Measurements from ENCODE around the gene ETV2. TPM values are rescaled to one million over a fixed set of nuclear protein-coding genes. Genes with fewer than 3 reads are reported as not detected.

ETV2 gene
- total RNA-seq, 2 donors from 2014 or later = not detected

DNA sequence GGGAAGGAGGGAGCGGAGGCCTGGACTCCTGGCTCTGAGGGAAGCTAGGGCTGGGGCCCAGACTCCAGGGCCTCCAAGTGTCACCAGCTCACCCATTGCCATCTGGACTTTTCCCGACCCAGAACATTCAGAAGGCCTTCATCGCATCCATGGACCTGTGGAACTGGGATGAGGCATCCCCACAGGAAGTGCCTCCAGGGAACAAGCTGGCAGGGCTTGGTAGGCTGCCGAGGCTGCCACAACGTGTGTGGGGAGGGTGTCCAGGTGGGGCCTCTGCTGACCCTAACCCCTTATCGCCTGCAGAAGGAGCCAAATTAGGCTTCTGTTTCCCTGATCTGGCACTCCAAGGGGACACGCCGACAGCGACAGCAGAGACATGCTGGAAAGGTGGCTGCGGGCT lies 767 bp downstream of the ETV2 start:
- DNase-seq = no peak
- no peaks in the 10 kb centered on the region for H3K9me3 ChIP-seq
- intact Hi-C loops (cut with DNase I) = no loop called here
- H3K4me1 ChIP-seq = peaks cover 19% of the 10 kb centered on the region
- no peak overlapping the region for H3K4me3 ChIP-seq
- no peaks in the 10 kb centered on the region for H3K27me3 ChIP-seq
- 66 to 89% methylated on average over 6 to 10 of the region's 10 CpGs for WGBS, 2 donors
- H3K27ac ChIP-seq = peak overlapping the region in 2 of 4 donors; percentile 5 to 92
- ATAC-seq = no peak
- TF ChIP-seq, protein P1, sequence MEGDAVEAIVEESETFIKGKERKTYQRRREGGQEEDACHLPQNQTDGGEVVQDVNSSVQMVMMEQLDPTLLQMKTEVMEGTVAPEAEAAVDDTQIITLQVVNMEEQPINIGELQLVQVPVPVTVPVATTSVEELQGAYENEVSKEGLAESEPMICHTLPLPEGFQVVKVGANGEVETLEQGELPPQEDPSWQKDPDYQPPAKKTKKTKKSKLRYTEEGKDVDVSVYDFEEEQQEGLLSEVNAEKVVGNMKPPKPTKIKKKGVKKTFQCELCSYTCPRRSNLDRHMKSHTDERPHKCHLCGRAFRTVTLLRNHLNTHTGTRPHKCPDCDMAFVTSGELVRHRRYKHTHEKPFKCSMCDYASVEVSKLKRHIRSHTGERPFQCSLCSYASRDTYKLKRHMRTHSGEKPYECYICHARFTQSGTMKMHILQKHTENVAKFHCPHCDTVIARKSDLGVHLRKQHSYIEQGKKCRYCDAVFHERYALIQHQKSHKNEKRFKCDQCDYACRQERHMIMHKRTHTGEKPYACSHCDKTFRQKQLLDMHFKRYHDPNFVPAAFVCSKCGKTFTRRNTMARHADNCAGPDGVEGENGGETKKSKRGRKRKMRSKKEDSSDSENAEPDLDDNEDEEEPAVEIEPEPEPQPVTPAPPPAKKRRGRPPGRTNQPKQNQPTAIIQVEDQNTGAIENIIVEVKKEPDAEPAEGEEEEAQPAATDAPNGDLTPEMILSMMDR (IDR thresholded peaks at IDR 0.05) = no peak
- no peak for TF ChIP-seq POLR2A (IDR thresholded peaks at IDR 0.05)
- H3K36me3 ChIP-seq (replicated peaks in 1 of 2; ENCODE audit: insufficient read depth in 1 of 2, low read depth in 2 of 2) = peaks cover 0 to 5% of the 10 kb centered on the region in 2 donors

- peaks cover 19% of the 10 kb centered on the region for H3K4me1 ChIP-seq
- TF ChIP-seq, protein P1 (IDR thresholded peaks at IDR 0.05) = no peak
- no peak for TF ChIP-seq POLR2A (IDR thresholded peaks at IDR 0.05)
- H3K4me3 ChIP-seq = peak overlapping the region in 1 of 2 donors; percentile 12
- no peaks in the 10 kb centered on the region for H3K27me3 ChIP-seq
- no peaks in the 10 kb centered on the region for H3K9me3 ChIP-seq
- 24 to 53% methylated on average over 5 to 14 of the region's 15 CpGs for WGBS, 2 donors
- H3K36me3 ChIP-seq (replicated peaks in 1 of 2; ENCODE audit: insufficient read depth in 1 of 2, low read depth in 2 of 2) = peaks cover 0 to under 1% of the 10 kb centered on the region in 2 donors
- DNase-seq = peak in 2 of 4 donors; percentile 40 to 46
- ATAC-seq = no peak
- intact Hi-C loops (cut with DNase I) = no loop called here
- peak overlapping the region; percentile 89 to 94 (median 92) for H3K27ac ChIP-seq
These were observed 1.3 kb downstream of the ETV2 start for GRCh38 chr19:35642798-35643254.

DNA sequence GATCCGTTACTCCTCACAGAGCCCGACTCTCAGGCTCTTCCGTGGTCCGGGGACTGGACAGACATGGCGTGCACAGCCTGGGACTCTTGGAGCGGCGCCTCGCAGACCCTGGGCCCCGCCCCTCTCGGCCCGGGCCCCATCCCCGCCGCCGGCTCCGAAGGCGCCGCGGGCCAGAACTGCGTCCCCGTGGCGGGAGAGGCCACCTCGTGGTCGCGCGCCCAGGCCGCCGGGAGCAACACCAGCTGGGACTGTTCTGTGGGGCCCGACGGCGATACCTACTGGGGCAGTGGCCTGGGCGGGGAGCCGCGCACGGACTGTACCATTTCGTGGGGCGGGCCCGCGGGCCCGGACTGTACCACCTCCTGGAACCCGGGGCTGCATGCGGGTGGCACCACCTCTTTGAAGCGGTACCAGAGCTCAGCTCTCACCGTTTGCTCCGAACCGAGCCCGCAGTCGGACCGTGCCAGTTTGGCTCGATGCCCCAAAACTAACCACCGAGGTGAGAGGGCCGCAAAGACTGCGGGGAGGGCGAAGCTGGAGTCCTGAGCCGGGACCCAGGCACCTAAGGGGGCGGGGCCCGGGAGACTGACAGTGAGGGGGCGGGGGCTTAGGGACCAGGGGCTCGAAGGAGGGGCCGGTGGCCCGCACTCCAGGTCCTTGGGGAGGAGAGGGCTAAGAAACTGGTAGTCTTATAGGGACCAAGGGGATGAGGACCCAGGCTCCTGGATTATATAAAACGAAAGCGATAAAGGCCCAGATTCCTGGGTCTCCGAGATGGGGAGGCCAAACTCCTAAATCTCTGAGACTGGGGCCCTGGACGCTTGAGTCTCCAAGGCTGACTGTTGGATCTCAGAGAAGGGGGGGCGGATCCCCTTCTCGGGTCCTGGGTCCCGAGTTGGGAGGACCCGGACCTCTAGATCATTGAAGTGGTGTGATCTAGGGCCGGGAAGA lies 2.0 kb downstream of the ETV2 start:
- WGBS, 2 donors = 1 to 2% methylated on average over 11 to 56 of the region's 69 CpGs
- DNase-seq (peak; percentile 89 to 93 (median 92)), ATAC-seq (peak; percentile 68)
- intact Hi-C loops (cut with DNase I) = no loop called here
- Histone ChIP-seq H3K9me3 (no peaks in the 10 kb centered on the region), H3K36me3 (replicated peaks in 1 of 2; ENCODE audit: insufficient read depth in 1 of 2, low read depth in 2 of 2) (no peaks in the 10 kb centered on the region), H3K4me1 (peaks cover 19% of the 10 kb centered on the region), H3K4me3 (peak overlapping the region; percentile 12 to 17), H3K27me3 (no peaks in the 10 kb centered on the region), H3K27ac (peak overlapping the region; percentile 89 to 94 (median 92))
- TF ChIP-seq, protein P1 (IDR thresholded peaks at IDR 0.05) = peak in 4 of 7 experiments; percentile 4 to 36 (median 20)
- TF ChIP-seq POLR2A (IDR thresholded peaks at IDR 0.05) = peak; percentile 87 to 95 (median 90)

GRCh38 chr19:35644206-35644986 lies 2.9 kb downstream of the ETV2 start:
- ATAC-seq (peak; percentile 86), DNase-seq (peak; percentile 97 to 98 (median 98))
- Histone ChIP-seq H3K9me3 (no peaks in the 10 kb centered on the region), H3K27me3 (no peaks in the 10 kb centered on the region), H3K4me3 (peak overlapping the region; percentile 17 to 37), H3K4me1 (peaks cover 27% of the 10 kb centered on the region), H3K27ac (peak overlapping the region; percentile 89 to 94 (median 92)), H3K36me3 (replicated peaks in 1 of 2; ENCODE audit: insufficient read depth in 1 of 2, low read depth in 2 of 2) (no peaks in the 10 kb centered on the region)
- intact Hi-C loops (cut with DNase I) = no loop called here
- peak; percentile 51 to 74 (median 68) for TF ChIP-seq POLR2A (IDR thresholded peaks at IDR 0.05)
- TF ChIP-seq, protein P1 (IDR thresholded peaks at IDR 0.05) = peak in 1 of 7 experiments; percentile 1
- WGBS, 2 donors = 0 to 1% methylated on average over 6 to 59 of the region's 60 CpGs

All from body of pancreas (tissue), 4 donors.